DOHH2 (cell line): ENCODE results near the gene ZNRF1.

ENCODE experiments used
- H3F3A ChIP-seq: fragments of 200-600 bp; sonication (generic), shearing (Covaris generic); 2 replicates; pipeline ENCODE4 v1.6.0; 2016; ENCODE audit warnings: antibody characterized with exemption, mild to moderate bottlenecking; ENCODE audit not compliant: control insufficient read depth, insufficient read depth
- H3K27ac ChIP-seq: fragments of 200-600 bp; sonication (generic); 2 replicates; pipeline ENCODE4 v1.5.1; 2014; ENCODE audit warnings: low read depth, mild to moderate bottlenecking, low read length, moderate library complexity
- H3K27me3 ChIP-seq: fragments of 200-600 bp; sonication (generic); 2 replicates; pipeline ENCODE4 v1.6.1; 2014; ENCODE audit warnings: mild to moderate bottlenecking, low read length, mixed read lengths; ENCODE audit not compliant: control insufficient read depth
- H3K36me3 ChIP-seq: fragments of 200-600 bp; sonication (generic); 2 replicates; pipeline ENCODE4 v1.6.1; 2014; ENCODE audit warnings: mild to moderate bottlenecking, low read length, moderate library complexity, mixed read lengths; ENCODE audit not compliant: control insufficient read depth
- H3K4me1 ChIP-seq: fragments of 200-600 bp; sonication (generic); 2 replicates; pipeline ENCODE4 v1.6.1; 2014; ENCODE audit warnings: mild to moderate bottlenecking, low read length, mixed read lengths; ENCODE audit not compliant: control insufficient read depth
- H3K4me2 ChIP-seq: fragments of 200-600 bp; sonication (generic); 2 replicates; pipeline ENCODE4 v1.6.0; 2014; ENCODE audit warnings: mild to moderate bottlenecking, low read length, moderate library complexity
- H3K4me3 ChIP-seq: fragments of 200-600 bp; sonication (generic); 2 replicates; pipeline ENCODE4 v1.5.1; 2014; ENCODE audit warnings: mild to moderate bottlenecking, low read length, mixed read lengths
- H3K79me2 ChIP-seq: fragments of 200-600 bp; sonication (generic); 2 replicates; pipeline ENCODE4 v1.6.1; 2014; ENCODE audit warnings: mild to moderate bottlenecking, low read length, mixed read lengths; ENCODE audit not compliant: control insufficient read depth
- H3K9me2 ChIP-seq: fragments of 200-600 bp; sonication (generic); replicated peaks from 2 replicates; pipeline ENCODE4 v1.6.1; 2014; ENCODE audit warnings: mild to moderate bottlenecking, low read length, mixed read lengths; ENCODE audit not compliant: control insufficient read depth
- H3K9me3 ChIP-seq: fragments of 200-600 bp; sonication (generic); 2 replicates; pipeline ENCODE4 v1.6.1; 2014; ENCODE audit warnings: antibody characterized with exemption, low read length, mixed read lengths; ENCODE audit not compliant: control insufficient read depth, insufficient read depth
- H4K20me1 ChIP-seq: fragments of 200-600 bp; sonication (generic); 2 replicates; pipeline ENCODE4 v1.6.0; 2014; ENCODE audit warnings: low read depth, mild to moderate bottlenecking, antibody characterized with exemption, low read length, moderate library complexity; ENCODE audit not compliant: control insufficient read depth, insufficient read depth
- EZH2phosphoT487 ChIP-seq: fragments of 200-600 bp; sonication (generic); IDR thresholded peaks from 2 replicates; pipeline ENCODE4 v1.6.1; 2017; ENCODE audit warnings: borderline replicate concordance, mild to moderate bottlenecking, antibody characterized with exemption, low read length, moderate library complexity, mixed read lengths
- TF ChIP-seq, protein P1 (sequence below): fragments of 200-600 bp; sonication (generic); IDR thresholded peaks from one replicate; pipeline ENCODE4 v1.5.1; 2014; ENCODE audit warnings: antibody characterized with exemption, mild to moderate bottlenecking, low read depth, low read length; ENCODE audit not compliant: poor library complexity, severe bottlenecking

Gene ZNRF1

DNA sequence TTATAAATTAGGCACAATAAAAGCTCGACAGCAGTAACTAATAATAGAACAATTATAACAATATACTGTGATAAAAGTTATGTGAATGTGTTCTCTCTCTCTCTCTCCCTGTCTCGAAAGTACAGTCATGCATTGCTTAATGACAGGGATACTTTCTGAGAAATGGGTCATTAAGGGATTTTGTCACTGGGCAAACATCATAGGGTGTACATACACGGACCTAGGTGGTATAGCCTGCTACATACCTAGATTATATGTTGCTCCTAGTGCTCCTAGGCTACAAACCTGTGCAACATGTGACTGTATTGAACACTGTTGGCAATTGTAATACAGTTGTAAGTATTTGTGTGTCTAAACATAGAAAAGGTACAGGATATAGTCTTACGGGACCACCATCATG is 6.9 kb downstream of the ZNRF1 start:
- Histone ChIP-seq H3K4me2 (no peak overlapping the region), H3K9me2 (no peaks in the 10 kb centered on the region), H3K9me3 (no peaks in the 10 kb centered on the region), H3F3A (no peaks in the 10 kb centered on the region), H3K4me3 (no peak overlapping the region), H3K4me1 (peaks cover 23% of the 10 kb centered on the region), H4K20me1 (0 out of 2 replicates have a peak, but pooled peaks cover under 1% of the 10 kb centered on the region), H3K27me3 (peaks cover 14% of the 10 kb centered on the region), H3K27ac (no peak overlapping the region), H3K36me3 (no peaks in the 10 kb centered on the region), H3K79me2 (peaks cover 39% of the 10 kb centered on the region)
- TF ChIP-seq EZH2phosphoT487 = no peak
- TF ChIP-seq, protein P1, sequence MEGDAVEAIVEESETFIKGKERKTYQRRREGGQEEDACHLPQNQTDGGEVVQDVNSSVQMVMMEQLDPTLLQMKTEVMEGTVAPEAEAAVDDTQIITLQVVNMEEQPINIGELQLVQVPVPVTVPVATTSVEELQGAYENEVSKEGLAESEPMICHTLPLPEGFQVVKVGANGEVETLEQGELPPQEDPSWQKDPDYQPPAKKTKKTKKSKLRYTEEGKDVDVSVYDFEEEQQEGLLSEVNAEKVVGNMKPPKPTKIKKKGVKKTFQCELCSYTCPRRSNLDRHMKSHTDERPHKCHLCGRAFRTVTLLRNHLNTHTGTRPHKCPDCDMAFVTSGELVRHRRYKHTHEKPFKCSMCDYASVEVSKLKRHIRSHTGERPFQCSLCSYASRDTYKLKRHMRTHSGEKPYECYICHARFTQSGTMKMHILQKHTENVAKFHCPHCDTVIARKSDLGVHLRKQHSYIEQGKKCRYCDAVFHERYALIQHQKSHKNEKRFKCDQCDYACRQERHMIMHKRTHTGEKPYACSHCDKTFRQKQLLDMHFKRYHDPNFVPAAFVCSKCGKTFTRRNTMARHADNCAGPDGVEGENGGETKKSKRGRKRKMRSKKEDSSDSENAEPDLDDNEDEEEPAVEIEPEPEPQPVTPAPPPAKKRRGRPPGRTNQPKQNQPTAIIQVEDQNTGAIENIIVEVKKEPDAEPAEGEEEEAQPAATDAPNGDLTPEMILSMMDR = no peak

DNA sequence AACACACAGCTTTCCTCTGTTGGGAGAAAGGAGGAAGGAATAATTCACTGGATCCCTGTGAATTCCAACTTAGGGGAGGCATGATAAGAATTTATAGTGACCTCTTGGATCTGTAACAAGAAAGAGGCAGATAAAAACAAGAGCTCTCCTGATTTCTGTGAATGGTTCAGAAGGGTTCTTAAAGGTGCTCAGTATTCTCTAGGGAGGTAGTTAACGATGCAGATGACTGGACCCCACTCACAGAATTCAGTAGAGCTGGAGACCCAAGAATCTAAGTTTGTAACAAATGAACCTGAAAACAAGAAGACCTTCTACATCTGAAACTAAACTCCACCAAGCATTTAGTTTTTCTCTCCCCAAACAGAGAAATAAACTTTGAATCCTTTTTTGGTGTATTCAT is 8.6 kb downstream of the ZNRF1 start:
- Histone ChIP-seq H3K4me1 (peaks cover 15% of the 10 kb centered on the region), H3K4me3 (no peak overlapping the region), H4K20me1 (no peaks in the 10 kb centered on the region)

DNA sequence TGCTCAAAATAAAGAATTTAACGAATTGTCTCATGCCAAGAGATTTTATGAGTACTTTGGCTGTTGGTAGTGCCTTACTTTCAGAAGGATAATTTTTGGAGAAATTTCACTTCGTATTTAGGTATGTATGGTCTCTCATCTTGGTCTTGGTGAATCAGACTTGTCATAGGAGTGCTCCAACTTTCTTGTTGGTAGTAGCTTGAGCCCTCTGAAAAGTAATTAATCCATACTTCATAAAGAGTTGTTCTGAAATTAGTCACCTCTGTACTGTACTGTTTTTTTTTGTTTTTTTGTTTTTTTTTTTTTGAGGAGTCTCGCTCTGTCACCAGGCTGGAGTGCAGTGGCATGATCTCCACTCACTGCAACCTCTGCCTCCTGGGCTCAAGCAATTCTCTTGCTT is 11.6 kb downstream of the ZNRF1 start:
- TF ChIP-seq, protein P1 = no peak
- no peak for TF ChIP-seq EZH2phosphoT487
- H3K79me2 ChIP-seq = peaks cover 26% of the 10 kb centered on the region
- H3F3A ChIP-seq = no peaks in the 10 kb centered on the region; the same call in 1 of the 2 replicates
- no peaks in the 10 kb centered on the region for H3K9me2 ChIP-seq
- H3K27ac ChIP-seq = no peak overlapping the region
- H3K4me1 ChIP-seq = peaks cover 20% of the 10 kb centered on the region
- no peaks in the 10 kb centered on the region for H4K20me1 ChIP-seq
- no peaks in the 10 kb centered on the region for H3K36me3 ChIP-seq
- H3K4me3 ChIP-seq = no peak overlapping the region
- no peak overlapping the region for H3K4me2 ChIP-seq
- H3K9me3 ChIP-seq = no peaks in the 10 kb centered on the region
- H3K27me3 ChIP-seq = no peaks in the 10 kb centered on the region

More for the DNA sequence above, 8.6 kb downstream of the ZNRF1 start:
- no peaks in the 10 kb centered on the region for H3K9me3 ChIP-seq
- no peaks in the 10 kb centered on the region for H3F3A ChIP-seq
- TF ChIP-seq EZH2phosphoT487 = no peak
- TF ChIP-seq, protein P1 = no peak
- H3K27me3 ChIP-seq = no peaks in the 10 kb centered on the region
- H3K36me3 ChIP-seq = no peaks in the 10 kb centered on the region
- no peak overlapping the region for H3K4me2 ChIP-seq
- H3K79me2 ChIP-seq = peaks cover 36% of the 10 kb centered on the region
- H3K9me2 ChIP-seq = no peaks in the 10 kb centered on the region
- H3K27ac ChIP-seq = no peak overlapping the region
